Ascending aorta (tissue), 2 donors: ENCODE data around the gene PPP5C. TPM values are rescaled to one million over a fixed set of nuclear protein-coding genes. Genes with fewer than 3 reads are reported as not detected.
A peak's percentile ranks its signal among the peaks of the same experiment; 100 is the strongest.

ENCODE experiments used
- DNase-seq, 2 donors: peaks; one replicate each; pipeline ENCODE4 v3.0.0-alpha.2; 2019; ENCODE audit warnings: low spot score in 2 of 2
- H3K27ac ChIP-seq, 2 donors: fragments of 200-600 bp; sonication (generic); one replicate each; pipeline ENCODE4 v1.5.1; 2016 to 2017; ENCODE audit warnings: mild to moderate bottlenecking in 1 of 2
- H3K27me3 ChIP-seq: fragments of 200-600 bp; sonication (generic); one replicate; pipeline ENCODE4 v1.5.1; 2017
- H3K36me3 ChIP-seq, 2 donors: fragments of 200-600 bp; sonication (generic); one replicate each; pipeline ENCODE4 v1.5.1; 2016
- H3K4me1 ChIP-seq, 2 donors: fragments of 200-600 bp; sonication (generic); one replicate each; pipeline ENCODE4 v1.5.1; 2016 to 2017; ENCODE audit warnings: mild to moderate bottlenecking in 1 of 2
- H3K4me3 ChIP-seq, 2 donors: fragments of 200-600 bp; sonication (generic); one replicate each; pipeline ENCODE4 v1.5.1; 2016 to 2017; ENCODE audit warnings: mild to moderate bottlenecking in 1 of 2
- H3K9me3 ChIP-seq, 2 donors: fragments of 200-600 bp; sonication (generic); one replicate each; pipeline ENCODE4 v1.5.1; 2016
- intact Hi-C: fragments of 100-400 bp; cut with DNase I; formaldehyde crosslinking; loops from one replicate; pipeline ENCODE4 v1.15.1; 2023
- total RNA-seq: library from RNA; depleted of rRNA; stranded (reverse); fragments of >200 nt; gene quantifications from one replicate; pipeline ENCODE4 v1.1.0, GENCODE V29; 2016
- TF ChIP-seq, protein P1 (sequence below), 3 experiments: fragments of 200-600 bp in 2 of 3; fragments of 450-650 bp in 1 of 3; sonication (generic) in 2 of 3; IDR thresholded peaks; one replicate each; pipeline ENCODE4 v1.5.1; 2016 to 2019; ENCODE audit warnings: antibody characterized with exemption in 3 of 3, mild to moderate bottlenecking in 1 of 3, moderate library complexity in 1 of 3

PPP5C gene, protein sequence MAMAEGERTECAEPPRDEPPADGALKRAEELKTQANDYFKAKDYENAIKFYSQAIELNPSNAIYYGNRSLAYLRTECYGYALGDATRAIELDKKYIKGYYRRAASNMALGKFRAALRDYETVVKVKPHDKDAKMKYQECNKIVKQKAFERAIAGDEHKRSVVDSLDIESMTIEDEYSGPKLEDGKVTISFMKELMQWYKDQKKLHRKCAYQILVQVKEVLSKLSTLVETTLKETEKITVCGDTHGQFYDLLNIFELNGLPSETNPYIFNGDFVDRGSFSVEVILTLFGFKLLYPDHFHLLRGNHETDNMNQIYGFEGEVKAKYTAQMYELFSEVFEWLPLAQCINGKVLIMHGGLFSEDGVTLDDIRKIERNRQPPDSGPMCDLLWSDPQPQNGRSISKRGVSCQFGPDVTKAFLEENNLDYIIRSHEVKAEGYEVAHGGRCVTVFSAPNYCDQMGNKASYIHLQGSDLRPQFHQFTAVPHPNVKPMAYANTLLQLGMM
- 96.1 TPM for total RNA-seq

DNA sequence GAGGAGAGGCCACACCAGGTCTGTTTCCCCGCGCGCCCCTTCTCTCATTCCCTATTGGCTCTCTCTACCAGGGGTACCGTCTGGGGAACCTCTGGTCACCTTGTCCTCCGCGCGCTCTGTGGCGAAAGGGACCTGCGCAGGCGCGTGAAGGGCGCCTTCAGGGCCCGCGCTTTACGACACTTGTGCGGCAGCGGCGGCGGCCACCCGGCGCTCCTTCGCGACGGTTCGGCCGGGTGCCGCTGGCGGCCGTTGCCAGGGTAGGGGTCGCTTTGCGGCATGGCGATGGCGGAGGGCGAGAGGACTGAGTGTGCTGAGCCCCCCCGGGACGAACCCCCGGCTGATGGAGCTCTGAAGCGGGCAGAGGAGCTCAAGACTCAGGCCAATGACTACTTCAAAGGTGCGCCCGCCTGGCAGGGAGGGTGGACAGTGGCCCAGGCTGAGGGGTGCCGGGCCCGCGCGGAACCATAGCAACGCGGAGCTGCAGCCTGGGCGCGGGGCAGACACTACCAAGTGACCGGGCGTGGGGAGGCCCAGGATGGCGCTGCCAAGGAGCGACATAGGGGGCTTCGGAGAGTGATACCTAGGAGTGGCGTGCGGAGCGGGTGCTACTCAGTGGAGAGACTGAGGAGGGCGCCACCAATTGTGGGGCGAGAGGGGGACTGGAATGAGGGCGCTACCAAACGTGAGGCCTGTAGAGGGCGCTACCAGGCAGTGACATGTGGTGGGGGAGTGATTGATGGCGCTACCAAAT, at the start of gene PPP5C:
PPP5C (plus strand) TSS at position 267 of the 751 bp plus-strand sequence; CDS start at position 277, 10 bp downstream.
- intact Hi-C loops, result loop anchor here (2.0 kb wide), 2 partner anchors 46 to 66 kb away; no protein-coding TSS in a partner anchor
- Histone ChIP-seq H3K27ac (peak within 1 kb of the TSS; percentile 66 to 72), H3K4me3 (peak within 1 kb of the TSS; percentile 91 to 98), H3K4me1 (peaks cover 23 to 49% of the 10 kb centered on the region in 2 donors), H3K9me3 (no peaks in the 10 kb centered on the region), H3K36me3 (no peaks in the 10 kb centered on the region), H3K27me3 (no peaks in the 10 kb centered on the region)
- DNase-seq, result peak; percentile 48 to 94
- TF ChIP-seq, protein P1, sequence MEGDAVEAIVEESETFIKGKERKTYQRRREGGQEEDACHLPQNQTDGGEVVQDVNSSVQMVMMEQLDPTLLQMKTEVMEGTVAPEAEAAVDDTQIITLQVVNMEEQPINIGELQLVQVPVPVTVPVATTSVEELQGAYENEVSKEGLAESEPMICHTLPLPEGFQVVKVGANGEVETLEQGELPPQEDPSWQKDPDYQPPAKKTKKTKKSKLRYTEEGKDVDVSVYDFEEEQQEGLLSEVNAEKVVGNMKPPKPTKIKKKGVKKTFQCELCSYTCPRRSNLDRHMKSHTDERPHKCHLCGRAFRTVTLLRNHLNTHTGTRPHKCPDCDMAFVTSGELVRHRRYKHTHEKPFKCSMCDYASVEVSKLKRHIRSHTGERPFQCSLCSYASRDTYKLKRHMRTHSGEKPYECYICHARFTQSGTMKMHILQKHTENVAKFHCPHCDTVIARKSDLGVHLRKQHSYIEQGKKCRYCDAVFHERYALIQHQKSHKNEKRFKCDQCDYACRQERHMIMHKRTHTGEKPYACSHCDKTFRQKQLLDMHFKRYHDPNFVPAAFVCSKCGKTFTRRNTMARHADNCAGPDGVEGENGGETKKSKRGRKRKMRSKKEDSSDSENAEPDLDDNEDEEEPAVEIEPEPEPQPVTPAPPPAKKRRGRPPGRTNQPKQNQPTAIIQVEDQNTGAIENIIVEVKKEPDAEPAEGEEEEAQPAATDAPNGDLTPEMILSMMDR (IDR thresholded peaks at IDR 0.05), result peak; percentile 72 to 84 (median 80)

DNA sequence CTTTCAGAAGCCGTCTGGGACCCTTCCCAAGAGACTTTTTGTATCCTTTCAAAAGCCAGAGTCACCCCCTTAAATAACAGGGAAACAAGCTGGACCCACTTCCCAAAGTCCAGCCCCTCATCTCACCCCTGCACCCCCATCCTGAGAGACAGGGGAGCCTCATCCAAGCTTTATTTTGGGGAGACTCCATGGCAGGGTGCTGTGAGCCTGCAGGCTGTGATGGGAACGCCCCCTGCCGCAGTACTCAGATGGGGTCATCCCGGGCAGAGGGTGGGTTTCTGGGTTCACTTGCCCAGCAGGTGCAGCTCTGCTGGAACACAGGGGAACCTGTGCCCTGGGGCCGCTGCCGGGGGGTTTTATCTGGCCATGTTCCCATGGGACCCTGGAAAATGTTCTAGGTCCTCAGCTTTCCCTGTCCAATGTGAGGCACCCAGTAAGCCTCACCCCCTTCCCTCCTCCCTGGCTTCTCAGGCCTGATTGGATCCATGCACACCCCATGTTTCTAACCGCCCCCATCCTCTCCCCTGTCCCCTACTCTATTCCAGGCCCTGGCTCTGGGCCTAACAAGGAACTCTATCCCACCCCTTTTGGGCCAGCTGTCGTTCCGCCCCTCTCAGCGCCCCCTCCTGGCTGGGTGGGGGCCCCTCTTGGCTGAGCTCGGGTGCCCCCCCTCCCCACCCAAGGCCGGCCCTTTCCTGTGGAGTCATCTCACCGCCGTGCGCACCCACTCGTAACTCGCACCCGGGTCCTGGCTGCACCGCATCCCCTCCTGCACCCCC, 49.0 kb upstream of the PPP5C start:
- Histone ChIP-seq H3K4me1 (peaks cover 21 to 54% of the 10 kb centered on the region in 2 donors), H3K36me3 (peaks cover 0 to 2% of the 10 kb centered on the region in 2 donors), H3K4me3 (peak overlapping the region; percentile 65 to 72), H3K27ac (peak overlapping the region; percentile 90 to 97), H3K27me3 (no peaks in the 10 kb centered on the region), H3K9me3 (no peaks in the 10 kb centered on the region)
- intact Hi-C loops, result loop anchor here (2.0 to 5.0 kb wide), 3 partner anchors 15 to 189 kb away; no protein-coding TSS in a partner anchor
- peak; percentile 33 to 88 for DNase-seq
- TF ChIP-seq, protein P1 (IDR thresholded peaks at IDR 0.05), result peak in 2 of 3 experiments; percentile 38 to 41

DNA sequence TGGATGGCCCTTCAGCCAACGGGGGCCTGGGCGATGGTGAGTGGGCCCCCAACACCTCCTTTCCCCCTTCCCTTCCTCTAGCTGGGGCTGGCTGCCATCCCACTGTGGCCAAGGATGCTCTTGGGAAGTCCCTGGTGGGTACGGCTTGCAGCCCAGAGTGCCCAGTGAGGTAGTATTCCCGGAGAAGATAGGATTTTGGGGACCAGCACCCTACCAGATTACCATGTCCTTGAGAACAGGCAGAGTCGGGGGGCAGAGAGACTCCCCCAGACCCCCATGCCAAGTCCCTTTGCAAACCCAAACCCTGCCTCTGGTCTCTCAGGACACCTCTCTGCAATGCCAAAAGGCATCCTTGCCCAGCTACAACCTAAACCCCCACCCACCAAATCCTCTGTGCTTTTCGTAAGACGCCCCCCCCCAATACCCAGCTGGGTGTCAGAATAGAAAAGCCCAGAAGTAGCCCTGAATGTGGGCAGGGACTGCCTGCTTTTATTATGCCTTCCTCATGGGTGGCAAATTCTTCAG, 48.3 kb upstream of the PPP5C start:
- peaks cover 2 to 6% of the 10 kb centered on the region in 2 donors for H3K36me3 ChIP-seq
- TF ChIP-seq, protein P1 (IDR thresholded peaks at IDR 0.05), result peak in 1 of 3 experiments; percentile 20
- H3K4me3 ChIP-seq, result peak overlapping the region; percentile 65 to 72
- H3K27ac ChIP-seq, result peak overlapping the region; percentile 90 to 97
- intact Hi-C loops, result loop anchor here (2.0 to 5.0 kb wide), 3 partner anchors 16 to 189 kb away; no protein-coding TSS in a partner anchor
- no peak for DNase-seq
- no peaks in the 10 kb centered on the region for H3K9me3 ChIP-seq
- peaks cover 21 to 58% of the 10 kb centered on the region in 2 donors for H3K4me1 ChIP-seq
- no peaks in the 10 kb centered on the region for H3K27me3 ChIP-seq

DNA sequence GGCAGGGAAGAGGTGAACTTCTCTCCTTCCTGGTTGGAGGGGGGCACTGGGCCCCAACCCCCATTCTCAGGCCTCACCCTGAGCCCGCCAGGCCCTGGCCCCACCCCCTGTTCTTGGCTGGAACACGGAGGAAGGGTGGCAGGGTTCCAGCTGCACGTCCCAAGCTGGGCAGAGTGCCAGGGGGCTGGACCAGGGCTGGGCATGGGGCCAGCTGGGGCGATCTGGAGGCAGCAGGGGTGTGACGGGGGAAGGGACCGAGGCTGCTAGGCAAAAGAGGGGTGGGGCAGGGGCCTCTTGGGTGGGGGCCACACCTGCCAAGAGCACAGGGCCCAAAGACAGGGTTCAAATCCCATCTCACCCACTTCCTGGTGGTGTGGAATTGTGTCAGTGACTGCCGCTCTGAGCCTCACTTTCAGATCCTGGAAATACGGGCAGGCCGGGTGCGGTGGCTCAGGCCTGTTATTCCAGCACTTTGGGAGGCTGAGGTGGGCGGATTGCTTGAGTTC, 47.8 kb upstream of the PPP5C start:
- Histone ChIP-seq H3K27ac (peak overlapping the region; percentile 90 to 97), H3K4me1 (peaks cover 21 to 60% of the 10 kb centered on the region in 2 donors), H3K27me3 (no peaks in the 10 kb centered on the region)

More for the DNA sequence above, 47.8 kb upstream of the PPP5C start:
- no peaks in the 10 kb centered on the region for H3K9me3 ChIP-seq
- intact Hi-C loops, result loop anchor here (2.0 to 5.0 kb wide), 3 partner anchors 16 to 188 kb away; no protein-coding TSS in a partner anchor
- DNase-seq, result peak; percentile 81 to 97
- peak overlapping the region; percentile 65 to 72 for H3K4me3 ChIP-seq
- TF ChIP-seq, protein P1 (IDR thresholded peaks at IDR 0.05), result no peak
- H3K36me3 ChIP-seq, result peaks cover 6 to 11% of the 10 kb centered on the region in 2 donors
